ENCODE measurements around the gene LIN28B. TPM values are rescaled to one million over a fixed set of nuclear protein-coding genes. Genes with fewer than 3 reads are reported as not detected.
A peak's percentile ranks its signal among the peaks of the same experiment; 100 is the strongest.

LIN28B gene
- total RNA-seq, 4 donors from 2014 or later = not detected

DNA sequence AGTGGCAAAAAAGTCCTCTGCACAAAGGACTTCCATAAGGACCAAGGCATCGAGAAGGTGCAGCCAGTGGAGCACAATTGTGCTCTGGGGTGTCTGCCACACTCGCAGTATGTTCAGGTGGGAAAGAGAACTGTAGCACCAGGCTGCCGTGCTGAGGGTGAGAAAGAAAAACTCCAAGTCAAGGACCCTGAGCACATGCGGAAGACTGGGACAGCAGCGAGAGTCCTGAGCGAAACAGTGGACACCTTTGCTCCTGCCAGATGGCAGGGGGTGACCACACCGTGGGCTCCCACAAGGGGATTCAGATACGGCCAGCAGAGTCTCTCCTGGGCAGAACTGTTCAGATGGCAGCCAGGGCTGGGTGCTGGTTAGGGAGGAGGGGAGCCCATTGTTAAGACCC, 149.4 kb downstream of the LIN28B start:
- TF ChIP-seq CTCF (IDR thresholded peaks at IDR 0.05) (no peak), POLR2A (IDR thresholded peaks at IDR 0.05) (no peak), POLR2AphosphoS5 (IDR thresholded peaks at IDR 0.05) (no peak), EP300 (IDR thresholded peaks at IDR 0.05; ENCODE audit: low read depth) (no peak)
- Histone ChIP-seq H3K9me3 (no peaks in the 10 kb centered on the region), H3K4me3 (no peak overlapping the region), H3K4me1 (peaks cover 0 to 16% (median 8%) of the 10 kb centered on the region in 4 donors), H3K36me3 (no peaks in the 10 kb centered on the region), H3K27me3 (no peaks in the 10 kb centered on the region), H3K27ac (no peak overlapping the region)
- no peak for DNase-seq
- in situ Hi-C loops (cut with MboI; ENCODE audit: low pct_ligation_motif_present in 1 of 4, low pct_unique_long_range_greater_than_20kb in 1 of 4, low sequenced_read_pairs in 3 of 4) = no loop called here
- intact Hi-C loops (cut with DNase I; ENCODE audit: low total_unique reads) = no loop called here
- WGBS, 2 donors (ENCODE audit: low coverage in 1 of 2) = 80 to 98% methylated on average over 1 to 8 of the region's 8 CpGs

DNA sequence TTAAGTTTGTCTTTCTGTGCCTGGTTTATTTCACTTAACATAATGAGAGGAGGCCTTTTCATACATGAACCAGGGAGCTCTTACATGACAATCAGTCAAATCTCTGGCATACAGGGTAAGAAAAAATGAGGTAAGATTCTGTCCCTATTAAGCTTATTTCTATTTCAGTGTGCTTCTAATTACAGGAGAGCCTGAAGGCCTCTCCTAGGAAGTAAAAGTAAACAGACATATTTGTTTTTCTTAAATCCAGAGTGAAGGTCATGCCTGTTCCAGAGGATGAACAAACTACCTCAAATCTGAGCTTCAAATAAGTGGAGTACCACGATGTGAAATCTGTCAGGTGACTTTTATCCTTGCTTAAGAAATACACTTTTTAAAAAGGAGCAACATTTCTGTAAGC, 150.3 kb downstream of the LIN28B start:
- 27 to 29% methylated on average over 1 of the region's 1 CpG for WGBS, 2 donors (ENCODE audit: low coverage in 1 of 2)
- in situ Hi-C loops (cut with MboI; ENCODE audit: low pct_ligation_motif_present in 1 of 4, low pct_unique_long_range_greater_than_20kb in 1 of 4, low sequenced_read_pairs in 3 of 4) = no loop called here

DNA sequence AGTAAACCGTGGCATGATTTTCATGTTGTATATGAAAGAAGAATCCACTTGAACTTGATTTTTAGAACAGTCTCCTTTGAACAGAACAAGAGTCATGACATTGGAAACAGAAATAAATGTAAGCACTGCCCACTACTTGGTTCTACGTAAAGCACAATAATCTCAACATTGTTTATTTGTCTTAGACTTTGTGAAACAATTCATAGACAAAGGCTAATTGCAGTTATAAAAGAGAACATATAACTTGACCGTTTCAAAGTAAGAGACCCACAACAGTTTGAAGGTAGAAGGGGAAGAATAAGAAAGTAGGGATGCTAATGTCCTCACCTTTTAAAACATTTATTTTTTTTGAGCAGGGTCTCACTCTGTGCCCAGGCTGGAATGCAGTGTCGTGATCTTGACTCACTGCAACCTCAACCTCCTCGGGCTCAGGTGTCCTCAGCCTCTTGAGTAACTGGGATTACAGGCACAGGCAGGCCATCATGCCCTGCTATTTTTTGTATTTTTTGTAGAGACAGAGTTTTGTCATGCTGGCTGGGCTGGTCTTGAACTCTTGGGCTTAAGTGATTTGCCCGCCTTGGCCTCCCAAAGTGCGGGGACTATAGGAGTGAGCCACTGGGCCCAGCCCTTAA, 151.8 kb downstream of the LIN28B start:
- H3K36me3 ChIP-seq = no peaks in the 10 kb centered on the region
- H3K9me3 ChIP-seq = no peaks in the 10 kb centered on the region
- no peak for DNase-seq
- intact Hi-C loops (cut with DNase I; ENCODE audit: low total_unique reads) = no loop called here
- H3K27me3 ChIP-seq = no peaks in the 10 kb centered on the region
- 37 to 59% methylated on average over 5 to 7 of the region's 7 CpGs for WGBS, 2 donors (ENCODE audit: low coverage in 1 of 2)
- no peak for TF ChIP-seq CTCF (IDR thresholded peaks at IDR 0.05)
- no peak for TF ChIP-seq POLR2A (IDR thresholded peaks at IDR 0.05)
- no peak for TF ChIP-seq POLR2AphosphoS5 (IDR thresholded peaks at IDR 0.05)
- H3K4me3 ChIP-seq = no peak overlapping the region
- in situ Hi-C loops (cut with MboI; ENCODE audit: low pct_ligation_motif_present in 1 of 4, low pct_unique_long_range_greater_than_20kb in 1 of 4, low sequenced_read_pairs in 3 of 4) = no loop called here
- H3K27ac ChIP-seq = peak overlapping the region in 1 of 4 donors; percentile 59
- H3K4me1 ChIP-seq = peaks cover 0 to 16% (median 8%) of the 10 kb centered on the region in 4 donors

More for the DNA sequence above, 150.3 kb downstream of the LIN28B start:
- Histone ChIP-seq H3K36me3 (no peaks in the 10 kb centered on the region), H3K4me3 (no peak overlapping the region), H3K27me3 (no peaks in the 10 kb centered on the region), H3K9me3 (no peaks in the 10 kb centered on the region), H3K27ac (no peak overlapping the region), H3K4me1 (peaks cover 0 to 16% (median 8%) of the 10 kb centered on the region in 4 donors)
- intact Hi-C loops (cut with DNase I; ENCODE audit: low total_unique reads) = no loop called here
- TF ChIP-seq CTCF (IDR thresholded peaks at IDR 0.05) = no peak
- DNase-seq = no peak

DNA sequence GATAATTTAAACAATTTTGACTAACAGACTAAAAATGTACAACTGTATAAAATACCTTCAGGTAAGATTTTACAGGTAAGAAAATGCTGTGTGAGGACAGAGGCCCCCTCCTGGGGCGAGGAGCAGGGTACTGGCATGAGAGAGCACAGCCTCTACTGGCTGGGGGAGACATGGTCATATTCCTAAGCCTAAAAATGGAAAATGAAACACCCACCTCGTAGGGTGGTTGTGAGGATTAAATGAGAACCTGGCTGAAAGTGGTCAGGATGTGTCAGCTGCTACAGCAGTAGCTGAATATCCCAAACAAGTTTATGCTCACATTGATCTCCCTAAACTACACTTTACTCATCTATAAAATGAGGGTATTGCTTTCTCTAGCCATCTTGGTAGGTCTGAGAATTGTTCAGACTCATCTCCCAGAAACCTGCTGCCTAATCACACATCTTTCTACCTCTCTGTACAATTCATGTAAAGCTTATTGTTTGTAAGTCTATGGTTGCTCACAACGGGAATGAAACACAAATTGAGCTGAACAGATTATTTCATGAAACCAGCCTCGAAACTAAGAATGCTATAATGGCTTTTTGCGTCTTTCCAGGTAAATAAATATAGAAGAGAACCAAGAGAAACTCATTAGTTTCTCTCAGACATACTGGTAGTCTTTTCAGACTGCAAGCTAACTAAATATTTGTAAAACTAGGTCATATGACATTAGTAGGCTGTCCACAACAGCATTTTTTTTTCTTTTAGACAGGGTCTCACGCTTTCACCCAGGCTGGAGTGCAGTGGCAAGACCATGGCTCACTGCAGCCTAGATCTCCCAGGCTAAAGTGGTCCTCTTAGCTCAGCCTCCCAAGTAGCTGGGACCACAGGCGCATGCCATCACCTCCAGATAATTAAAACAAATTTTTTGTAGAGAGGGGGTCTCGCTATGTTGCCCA, 153.3 kb downstream of the LIN28B start:
- intact Hi-C loops (cut with DNase I; ENCODE audit: low total_unique reads) (no loop called here), in situ Hi-C loops (cut with MboI; ENCODE audit: low pct_ligation_motif_present in 1 of 4, low pct_unique_long_range_greater_than_20kb in 1 of 4, low sequenced_read_pairs in 3 of 4) (no loop called here)
- no peaks in the 10 kb centered on the region for H3K9me3 ChIP-seq
- no peak overlapping the region for H3K4me3 ChIP-seq
- H3K4me1 ChIP-seq = peaks cover 0 to 16% (median 8%) of the 10 kb centered on the region in 4 donors
- H3K27me3 ChIP-seq = no peaks in the 10 kb centered on the region
- H3K27ac ChIP-seq = no peak overlapping the region
- WGBS, 2 donors (ENCODE audit: low coverage in 1 of 2) = 66 to 79% methylated on average over 6 to 8 of the region's 8 CpGs
- no peaks in the 10 kb centered on the region for H3K36me3 ChIP-seq
- TF ChIP-seq EP300 (IDR thresholded peaks at IDR 0.05; ENCODE audit: low read depth) (no peak), CTCF (IDR thresholded peaks at IDR 0.05) (no peak), POLR2A (IDR thresholded peaks at IDR 0.05) (no peak), POLR2AphosphoS5 (IDR thresholded peaks at IDR 0.05) (no peak)
- no peak for DNase-seq
